Measurements from ENCODE around the gene CCL28.

DNA sequence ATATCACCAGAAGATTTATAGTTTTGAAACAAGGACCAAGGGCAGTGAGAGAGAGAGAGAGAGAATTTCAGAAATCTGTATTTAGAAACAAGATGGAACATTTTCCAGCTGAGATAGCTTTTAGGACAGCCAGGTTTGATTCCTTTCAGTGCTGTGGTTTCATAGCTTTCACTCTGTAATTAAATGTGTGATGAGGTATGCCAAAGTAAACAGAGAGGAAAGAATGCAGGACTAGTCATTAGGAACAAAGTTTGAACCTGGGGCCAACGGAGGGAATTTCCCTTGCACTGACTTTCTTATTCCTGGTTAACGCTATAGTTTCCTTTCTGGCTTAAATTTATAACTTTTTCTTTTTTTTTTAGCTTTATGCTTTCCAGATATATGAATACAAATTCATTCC is 10.0 kb upstream of the CCL28 start:
- TF ChIP-seq FOXM1 (IDR thresholded peaks at IDR 0.05; ENCODE audit: borderline replicate concordance) (no peak), FOXA1 (IDR thresholded peaks at IDR 0.05) (no peak), FOXK2 (IDR thresholded peaks at IDR 0.05) (no peak), TARDBP (IDR thresholded peaks at IDR 0.05) (no peak), SUZ12 (IDR thresholded peaks at IDR 0.05) (no peak)
